Lower lobe of right lung (tissue), 2 donors: ENCODE results near the gene CTXN1. TPM values are rescaled to one million over a fixed set of nuclear protein-coding genes. Genes with fewer than 3 reads are reported as not detected.

Experiments used
- ATAC-seq, 2 donors: fragments of 200-7000 bp; cut with Tn5 transposase; one replicate each; pipeline ENCODE4 v1.9.1; 2020 to 2022; ENCODE audit warnings: mild to moderate bottlenecking in 2 of 2, moderate library complexity in 2 of 2
- DNase-seq: peaks from one replicate; pipeline ENCODE4 v3.0.0-alpha.2; 2020
- H3K27ac ChIP-seq: fragments of 200-600 bp; one replicate; pipeline ENCODE4 v1.8.0; 2022
- H3K27me3 ChIP-seq: fragments of 200-600 bp; one replicate; pipeline ENCODE4 v1.8.0; 2022; ENCODE audit warnings: low read depth
- H3K36me3 ChIP-seq: fragments of 200-600 bp; one replicate; pipeline ENCODE4 v1.8.0; 2022; ENCODE audit warnings: mild to moderate bottlenecking
- H3K4me1 ChIP-seq: fragments of 200-600 bp; one replicate; pipeline ENCODE4 v1.8.0; 2022
- H3K4me3 ChIP-seq: fragments of 200-600 bp; one replicate; pipeline ENCODE4 v1.8.0; 2022; ENCODE audit warnings: mild to moderate bottlenecking
- H3K9me3 ChIP-seq: fragments of 200-600 bp; one replicate; pipeline ENCODE4 v1.8.0; 2022
- intact Hi-C: fragments of 100-400 bp; cut with DNase I; formaldehyde crosslinking; loops from one replicate; pipeline ENCODE4 v1.11.0; 2022
- long read RNA-seq: library from polyadenylated mRNA; unstranded; transcript quantifications from one replicate; pipeline ENCODE4 v2.0.0, GENCODE V29; 2021
- total RNA-seq: library from RNA; stranded (reverse); fragmentation: NEBNext Ultra II Directional; extraction: Animal tissue kit (Norgen Biotek cat#: 25700); gene quantifications from one replicate; pipeline ENCODE4 v1.2.1, GENCODE V29; 2021
- TF ChIP-seq, protein P1 (sequence below): fragments of 200-600 bp; IDR thresholded peaks from one replicate; pipeline ENCODE4 v1.8.0; 2022; ENCODE audit warnings: antibody characterized with exemption, mild to moderate bottlenecking
- donor health status: DM: no; HTN: yes; CAD: no; lungs with severe emphysema.

The CTXN1 gene
- 5.8 TPM for total RNA-seq
- long read RNA-seq, partial matches to known transcripts, result 0 of 4 reads
- long read RNA-seq, other reads (novel, unspliced or antisense), result 1 of 4 reads

- Histone ChIP-seq H3K27ac (peak within 1 kb of the TSS; percentile 41), H3K36me3 (peaks cover 25% of the 10 kb centered on the region), H3K9me3 (no peaks in the 10 kb centered on the region), H3K27me3 (no peaks in the 10 kb centered on the region), H3K4me3 (peak within 1 kb of the TSS; percentile 51), H3K4me1 (peaks cover 37% of the 10 kb centered on the region)
- TF ChIP-seq, protein P1, sequence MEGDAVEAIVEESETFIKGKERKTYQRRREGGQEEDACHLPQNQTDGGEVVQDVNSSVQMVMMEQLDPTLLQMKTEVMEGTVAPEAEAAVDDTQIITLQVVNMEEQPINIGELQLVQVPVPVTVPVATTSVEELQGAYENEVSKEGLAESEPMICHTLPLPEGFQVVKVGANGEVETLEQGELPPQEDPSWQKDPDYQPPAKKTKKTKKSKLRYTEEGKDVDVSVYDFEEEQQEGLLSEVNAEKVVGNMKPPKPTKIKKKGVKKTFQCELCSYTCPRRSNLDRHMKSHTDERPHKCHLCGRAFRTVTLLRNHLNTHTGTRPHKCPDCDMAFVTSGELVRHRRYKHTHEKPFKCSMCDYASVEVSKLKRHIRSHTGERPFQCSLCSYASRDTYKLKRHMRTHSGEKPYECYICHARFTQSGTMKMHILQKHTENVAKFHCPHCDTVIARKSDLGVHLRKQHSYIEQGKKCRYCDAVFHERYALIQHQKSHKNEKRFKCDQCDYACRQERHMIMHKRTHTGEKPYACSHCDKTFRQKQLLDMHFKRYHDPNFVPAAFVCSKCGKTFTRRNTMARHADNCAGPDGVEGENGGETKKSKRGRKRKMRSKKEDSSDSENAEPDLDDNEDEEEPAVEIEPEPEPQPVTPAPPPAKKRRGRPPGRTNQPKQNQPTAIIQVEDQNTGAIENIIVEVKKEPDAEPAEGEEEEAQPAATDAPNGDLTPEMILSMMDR, result no peak
- DNase-seq, result peak; percentile 74
- intact Hi-C loops, result no loop called here
- ATAC-seq, result peak; percentile 63 to 67
Measured at GRCh38 chr19:7926021-7926726, at the start of gene CTXN1. Gene CTXN1 (minus strand): TSS chr19:7926135. CDS start chr19:7925538, 597 bp downstream.

- peaks cover 85% of the 10 kb centered on the region for H3K36me3 ChIP-seq
- DNase-seq (peak; percentile 41), ATAC-seq (no peak)
- H3K4me3 ChIP-seq, result no peak overlapping the region
- H3K9me3 ChIP-seq, result no peaks in the 10 kb centered on the region
- intact Hi-C loops, result no loop called here
- TF ChIP-seq, protein P1, result no peak
- H3K27me3 ChIP-seq, result no peaks in the 10 kb centered on the region
- no peak overlapping the region for H3K27ac ChIP-seq
- no peaks in the 10 kb centered on the region for H3K4me1 ChIP-seq
Measured at GRCh38 chr19:7975037-7975436, 49.1 kb upstream of the CTXN1 start.

- no peaks in the 10 kb centered on the region for H3K27me3 ChIP-seq
- intact Hi-C loops, result no loop called here
- ATAC-seq, result no peak
- peak; percentile 25 for DNase-seq
- H3K9me3 ChIP-seq, result no peaks in the 10 kb centered on the region
- no peak overlapping the region for H3K4me3 ChIP-seq
- TF ChIP-seq, protein P1, result no peak
- H3K36me3 ChIP-seq, result peaks cover 85% of the 10 kb centered on the region
- no peaks in the 10 kb centered on the region for H3K4me1 ChIP-seq
- H3K27ac ChIP-seq, result no peak overlapping the region
Measured at GRCh38 chr19:7973883-7974282, 47.9 kb upstream of the CTXN1 start.

- TF ChIP-seq, protein P1, result no peak
- no peaks in the 10 kb centered on the region for H3K27me3 ChIP-seq
- intact Hi-C loops, result no loop called here
- ATAC-seq (no peak), DNase-seq (peak; percentile 32)
- H3K4me3 ChIP-seq, result no peak overlapping the region
- peaks cover 80% of the 10 kb centered on the region for H3K36me3 ChIP-seq
- no peak overlapping the region for H3K27ac ChIP-seq
- H3K9me3 ChIP-seq, result no peaks in the 10 kb centered on the region
- H3K4me1 ChIP-seq, result no peaks in the 10 kb centered on the region
Measured at GRCh38 chr19:7971553-7972520, 45.9 kb upstream of the CTXN1 start.

DNA sequence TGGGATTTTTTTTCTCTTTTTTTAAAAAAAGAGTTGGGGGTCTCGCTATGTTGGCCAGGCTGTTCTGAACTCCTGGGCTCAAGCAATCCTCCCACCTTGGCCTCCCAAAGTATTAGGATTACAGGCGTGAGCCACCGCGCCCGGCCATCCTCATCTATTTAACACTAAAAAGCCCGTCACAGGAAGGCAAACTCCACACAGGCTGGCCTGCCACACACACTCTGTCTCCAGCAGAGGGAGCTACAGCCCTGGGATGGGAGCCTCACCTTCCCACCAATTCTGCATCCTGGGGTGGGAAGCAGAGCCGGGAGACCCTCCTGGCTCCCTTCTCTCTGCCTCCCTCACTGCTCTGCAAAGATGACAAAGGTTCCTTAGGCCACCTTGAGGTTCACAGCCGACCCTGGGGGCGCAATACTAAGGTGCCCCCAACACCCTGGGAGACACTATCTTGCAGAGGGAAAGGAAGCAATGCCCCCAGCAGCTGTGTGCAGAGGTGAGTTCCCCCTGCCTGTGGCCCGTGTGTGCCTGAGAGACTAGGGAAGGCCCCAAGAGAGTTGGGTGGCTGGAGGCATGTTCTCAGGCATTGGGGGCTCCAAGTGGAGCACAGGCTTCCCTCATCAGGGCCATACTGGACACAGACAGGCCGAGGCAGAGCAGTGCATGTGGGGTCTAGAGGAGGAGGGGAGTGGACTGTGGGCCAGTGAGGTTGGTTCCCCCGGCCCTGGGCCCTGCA lies 44.9 kb upstream of the CTXN1 start:
- H3K9me3 ChIP-seq, result no peaks in the 10 kb centered on the region
- H3K27ac ChIP-seq, result no peak overlapping the region
- H3K4me1 ChIP-seq, result no peaks in the 10 kb centered on the region
- no peaks in the 10 kb centered on the region for H3K27me3 ChIP-seq
- TF ChIP-seq, protein P1, result peak; percentile 64
- intact Hi-C loops, result no loop called here
- DNase-seq, result peak; percentile 35
- H3K4me3 ChIP-seq, result no peak overlapping the region
- peak; percentile 53 to 58 for ATAC-seq
- peaks cover 84% of the 10 kb centered on the region for H3K36me3 ChIP-seq
